ENCODE data around the gene LRRC7. TPM values are rescaled to one million over a fixed set of nuclear protein-coding genes. Genes with fewer than 3 reads are reported as not detected.

LRRC7 gene
- total and polyA plus RNA-seq, 2 of the 8 experiments (the other 6 are each of a cell fraction or from before 2014, with no cell fraction given) = 0.03 to 0.17 TPM

DNA sequence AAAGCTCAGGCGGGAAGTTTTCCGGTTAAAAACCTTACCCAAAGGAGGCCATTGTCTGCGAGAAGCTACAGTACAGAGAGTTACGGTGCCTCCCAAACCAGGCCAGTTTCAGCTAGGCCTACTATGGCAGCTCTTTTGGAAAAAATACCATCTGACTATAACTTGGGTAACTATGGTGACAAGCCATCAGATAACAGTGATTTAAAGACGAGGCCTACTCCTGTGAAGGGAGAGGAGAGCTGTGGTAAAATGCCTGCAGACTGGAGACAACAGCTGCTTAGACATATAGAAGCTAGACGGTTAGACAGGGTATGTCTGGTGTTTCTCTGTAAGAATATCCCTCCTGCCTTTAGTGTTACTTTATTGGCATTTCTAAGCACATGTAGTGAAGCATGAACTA is 471.8 kb downstream of the LRRC7 start:
- WGBS, 2 experiments (ENCODE audit: extremely low coverage in 1 of 2, insufficient coverage in 1 of 2, insufficient read length in 1 of 2, insufficient replicate concordance in 2 of 2, low coverage in 1 of 2, low lambda C conversion rate in 2 of 2, missing lambda C conversion rate in 1 of 2) = 94% methylated on average over 6 of the region's 6 CpGs; no CpG with 5 or more reads in 1 of the 2 experiments
- Histone ChIP-seq H3K79me1 (ENCODE audit: low read depth, low read length) (no peaks in the 10 kb centered on the region), H3K27ac (ENCODE audit: low read depth, low read length) (no peak overlapping the region), H3K9me3 (ENCODE audit: insufficient read depth in 2 of 2, low read depth in 1 of 2, low read length in 1 of 2) (no peaks in the 10 kb centered on the region), H4K91ac (replicated peaks; ENCODE audit: insufficient read length, low read length) (no peak overlapping the region), H3K79me2 (ENCODE audit: control insufficient read depth in 1 of 2, insufficient read depth in 2 of 2, low read length in 2 of 2) (no peaks in the 10 kb centered on the region), H3K4ac (replicated peaks; ENCODE audit: insufficient read length, low read depth, low read length) (no peak overlapping the region), H2AK5ac (ENCODE audit: low read depth, low read length) (no peak overlapping the region), H3K27me3 (replicated peaks in 1 of 4; ENCODE audit: control insufficient read depth in 3 of 4, extremely low read depth in 1 of 4, insufficient read depth in 3 of 4, low read length in 3 of 4) (no peaks in the 10 kb centered on the region), H4K8ac (ENCODE audit: extremely low read depth, insufficient read depth, low read length) (no peak overlapping the region), H2AFZ (ENCODE audit: low read length) (no peak overlapping the region), H4K20me1 (replicated peaks in 1 of 2; ENCODE audit: control insufficient read depth in 1 of 2, insufficient read depth in 2 of 2, low read length in 2 of 2) (no peaks in the 10 kb centered on the region), H2BK15ac (ENCODE audit: low read length) (no peak overlapping the region), H3K4me3 (ENCODE audit: extremely low read depth in 1 of 4, insufficient read depth in 2 of 4, low read depth in 3 of 4, low read length in 4 of 4) (no peak overlapping the region), H3K23me2 (ENCODE audit: low read depth, low read length) (no peaks in the 10 kb centered on the region), H2BK20ac (ENCODE audit: low read length) (no peak overlapping the region), H3K14ac (ENCODE audit: insufficient read length) (no peak overlapping the region), H3K23ac (ENCODE audit: insufficient read length) (no peak overlapping the region), H4K5ac (ENCODE audit: insufficient read length, low read depth, low read length) (no peak overlapping the region), H3K56ac (replicated peaks; ENCODE audit: insufficient read length, low read depth, low read length) (no peak overlapping the region), H3K9ac (replicated peaks in 1 of 4; ENCODE audit: extremely low read depth in 1 of 4, low read depth in 3 of 4, low read length in 3 of 4) (no peak overlapping the region), H3K18ac (ENCODE audit: extremely low read depth, low read length) (no peak overlapping the region), H3K4me1 (replicated peaks in 1 of 4; ENCODE audit: control insufficient read depth in 3 of 4, insufficient read depth in 4 of 4, low read length in 3 of 4) (no peaks in the 10 kb centered on the region; a peak in 1 of 7 replicates), H3K36me3 (ENCODE audit: control insufficient read depth in 2 of 4, insufficient read depth in 4 of 4, low read length in 3 of 4) (no peaks in the 10 kb centered on the region), H3K4me2 (ENCODE audit: insufficient read depth in 1 of 2, low read depth in 2 of 2, low read length in 2 of 2) (no peak overlapping the region), H2BK12ac (ENCODE audit: low read depth, low read length) (no peak overlapping the region), H2BK5ac (ENCODE audit: low read depth, low read length) (no peak overlapping the region), H2BK120ac (replicated peaks; ENCODE audit: low read depth, low read length) (no peak overlapping the region)
- CTCF ChIA-PET (ENCODE audit: partially characterized antibody) = interaction anchor here (0.6 to 1.4 kb wide), 3 partner anchors 11 to 448 kb away, joined by 3 to 4 read pairs (median 3); no protein-coding TSS in a partner anchor
- POLR2A ChIA-PET (ENCODE audit: partially characterized antibody) = no interaction called here
- FAIRE-seq = no peak
- no peak for DNase-seq (ENCODE audit: low read depth in 1 of 2, low spot score in 2 of 2)
- TF ChIP-seq GABPA (IDR thresholded peaks at IDR 0.05; ENCODE audit: borderline replicate concordance, insufficient read depth, low read length) (no peak), SP1 (IDR thresholded peaks at IDR 0.05; ENCODE audit: low read depth, low read length) (no peak), SIN3A (conservative IDR thresholded peaks at IDR 0.05 in 1 of 2, IDR thresholded peaks at IDR 0.05 in 1 of 2; ENCODE audit: low read depth in 1 of 2, low read length in 2 of 2) (no peak), EP300 (IDR thresholded peaks at IDR 0.05; ENCODE audit: borderline replicate concordance in 1 of 2, low read depth in 2 of 2, low read length in 2 of 2) (no peak), BCL11A (IDR thresholded peaks at IDR 0.05; ENCODE audit: low read depth in 2 of 2, low read length in 2 of 2) (no peak), BACH1 (IDR thresholded peaks at IDR 0.05; ENCODE audit: low read length) (no peak), EGR1 (IDR thresholded peaks at IDR 0.05; ENCODE audit: borderline replicate concordance, low read depth, low read length) (no peak), SP4 (IDR thresholded peaks at IDR 0.05; ENCODE audit: low read length) (no peak), ASH2L (IDR thresholded peaks at IDR 0.05; ENCODE audit: low read length) (no peak), PHF8 (conservative IDR thresholded peaks at IDR 0.05; ENCODE audit: low read depth, low read length) (no peak), KDM5A (IDR thresholded peaks at IDR 0.05; ENCODE audit: low read length) (no peak)
- TF ChIP-seq, protein P1, sequence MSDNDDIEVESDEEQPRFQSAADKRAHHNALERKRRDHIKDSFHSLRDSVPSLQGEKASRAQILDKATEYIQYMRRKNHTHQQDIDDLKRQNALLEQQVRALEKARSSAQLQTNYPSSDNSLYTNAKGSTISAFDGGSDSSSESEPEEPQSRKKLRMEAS (IDR thresholded peaks at IDR 0.05) = no peak
